Keratinocyte (primary cell): ENCODE results near the gene TIMP2.

ENCODE experiments used
- EZH2 ChIP-seq: IDR thresholded peaks from one replicate; pipeline ENCODE4 v1.6.1; 2012; ENCODE audit warnings: inconsistent platforms, mild to moderate bottlenecking, low read length, moderate library complexity
- TF ChIP-seq, protein P1 (sequence below), 3 experiments: IDR thresholded peaks in 1 of 3; conservative IDR thresholded peaks in 1 of 3; optimal IDR thresholded peaks in 1 of 3; 2 replicates in 2 of 3; 3 replicates in 1 of 3; pipeline versions ENCODE3 to v1.5.1; 2011; ENCODE audit warnings: low read length in 3 of 3, mild to moderate bottlenecking in 3 of 3, moderate library complexity in 2 of 3, control low read depth in 1 of 3, inconsistent platforms in 1 of 3; ENCODE audit not compliant: insufficient read depth in 2 of 3; ENCODE audit errors: extremely low read depth in 1 of 3

- TF ChIP-seq, protein P1, sequence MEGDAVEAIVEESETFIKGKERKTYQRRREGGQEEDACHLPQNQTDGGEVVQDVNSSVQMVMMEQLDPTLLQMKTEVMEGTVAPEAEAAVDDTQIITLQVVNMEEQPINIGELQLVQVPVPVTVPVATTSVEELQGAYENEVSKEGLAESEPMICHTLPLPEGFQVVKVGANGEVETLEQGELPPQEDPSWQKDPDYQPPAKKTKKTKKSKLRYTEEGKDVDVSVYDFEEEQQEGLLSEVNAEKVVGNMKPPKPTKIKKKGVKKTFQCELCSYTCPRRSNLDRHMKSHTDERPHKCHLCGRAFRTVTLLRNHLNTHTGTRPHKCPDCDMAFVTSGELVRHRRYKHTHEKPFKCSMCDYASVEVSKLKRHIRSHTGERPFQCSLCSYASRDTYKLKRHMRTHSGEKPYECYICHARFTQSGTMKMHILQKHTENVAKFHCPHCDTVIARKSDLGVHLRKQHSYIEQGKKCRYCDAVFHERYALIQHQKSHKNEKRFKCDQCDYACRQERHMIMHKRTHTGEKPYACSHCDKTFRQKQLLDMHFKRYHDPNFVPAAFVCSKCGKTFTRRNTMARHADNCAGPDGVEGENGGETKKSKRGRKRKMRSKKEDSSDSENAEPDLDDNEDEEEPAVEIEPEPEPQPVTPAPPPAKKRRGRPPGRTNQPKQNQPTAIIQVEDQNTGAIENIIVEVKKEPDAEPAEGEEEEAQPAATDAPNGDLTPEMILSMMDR (optimal IDR thresholded peaks at IDR 0.05 in 1 of 3, IDR thresholded peaks at IDR 0.05 in 1 of 3, conservative IDR thresholded peaks at IDR 0.05 in 1 of 3; ENCODE audit: extremely low read depth in 1 of 3, insufficient read depth in 2 of 3, low read length in 3 of 3), result no peak
- no peak for TF ChIP-seq EZH2
Measured at GRCh38 chr17:78922816-78923498, 2.2 kb downstream of the TIMP2 start.
